Measurements from ENCODE around the gene CEP131.

GRCh38 chr17:81242421-81243332 is 19.9 kb upstream of the CEP131 start:
- TF ChIP-seq, protein P1, sequence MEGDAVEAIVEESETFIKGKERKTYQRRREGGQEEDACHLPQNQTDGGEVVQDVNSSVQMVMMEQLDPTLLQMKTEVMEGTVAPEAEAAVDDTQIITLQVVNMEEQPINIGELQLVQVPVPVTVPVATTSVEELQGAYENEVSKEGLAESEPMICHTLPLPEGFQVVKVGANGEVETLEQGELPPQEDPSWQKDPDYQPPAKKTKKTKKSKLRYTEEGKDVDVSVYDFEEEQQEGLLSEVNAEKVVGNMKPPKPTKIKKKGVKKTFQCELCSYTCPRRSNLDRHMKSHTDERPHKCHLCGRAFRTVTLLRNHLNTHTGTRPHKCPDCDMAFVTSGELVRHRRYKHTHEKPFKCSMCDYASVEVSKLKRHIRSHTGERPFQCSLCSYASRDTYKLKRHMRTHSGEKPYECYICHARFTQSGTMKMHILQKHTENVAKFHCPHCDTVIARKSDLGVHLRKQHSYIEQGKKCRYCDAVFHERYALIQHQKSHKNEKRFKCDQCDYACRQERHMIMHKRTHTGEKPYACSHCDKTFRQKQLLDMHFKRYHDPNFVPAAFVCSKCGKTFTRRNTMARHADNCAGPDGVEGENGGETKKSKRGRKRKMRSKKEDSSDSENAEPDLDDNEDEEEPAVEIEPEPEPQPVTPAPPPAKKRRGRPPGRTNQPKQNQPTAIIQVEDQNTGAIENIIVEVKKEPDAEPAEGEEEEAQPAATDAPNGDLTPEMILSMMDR (IDR thresholded peaks at IDR 0.05), result no peak
- no peak for TF ChIP-seq POLR2A (IDR thresholded peaks at IDR 0.05)
